HG03139 (cell line): Measurements from ENCODE around the gene RNF217.
"Not testable (repeated sequence)": the region's sequence is repeated elsewhere in the genome, so short reads cannot be mapped to it uniquely, and the experiment has no call there.

ENCODE experiments used
- ATAC-seq: cut with Tn5 transposase; IDR thresholded peaks from one replicate; pipeline ENCODE4 v1.9.1; 2021; ENCODE audit not compliant: unreplicated experiment

RNF217 gene, protein sequence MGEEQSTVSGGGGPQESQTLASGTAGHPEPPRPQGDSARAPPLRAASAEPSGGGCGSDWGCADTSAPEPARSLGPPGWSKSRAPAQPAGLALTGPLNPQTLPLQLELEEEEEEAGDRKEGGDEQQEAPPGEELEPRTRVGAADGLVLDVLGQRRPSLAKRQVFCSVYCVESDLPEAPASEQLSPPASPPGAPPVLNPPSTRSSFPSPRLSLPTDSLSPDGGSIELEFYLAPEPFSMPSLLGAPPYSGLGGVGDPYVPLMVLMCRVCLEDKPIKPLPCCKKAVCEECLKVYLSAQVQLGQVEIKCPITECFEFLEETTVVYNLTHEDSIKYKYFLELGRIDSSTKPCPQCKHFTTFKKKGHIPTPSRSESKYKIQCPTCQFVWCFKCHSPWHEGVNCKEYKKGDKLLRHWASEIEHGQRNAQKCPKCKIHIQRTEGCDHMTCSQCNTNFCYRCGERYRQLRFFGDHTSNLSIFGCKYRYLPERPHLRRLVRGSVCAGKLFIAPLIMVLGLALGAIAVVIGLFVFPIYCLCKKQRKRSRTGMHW

DNA sequence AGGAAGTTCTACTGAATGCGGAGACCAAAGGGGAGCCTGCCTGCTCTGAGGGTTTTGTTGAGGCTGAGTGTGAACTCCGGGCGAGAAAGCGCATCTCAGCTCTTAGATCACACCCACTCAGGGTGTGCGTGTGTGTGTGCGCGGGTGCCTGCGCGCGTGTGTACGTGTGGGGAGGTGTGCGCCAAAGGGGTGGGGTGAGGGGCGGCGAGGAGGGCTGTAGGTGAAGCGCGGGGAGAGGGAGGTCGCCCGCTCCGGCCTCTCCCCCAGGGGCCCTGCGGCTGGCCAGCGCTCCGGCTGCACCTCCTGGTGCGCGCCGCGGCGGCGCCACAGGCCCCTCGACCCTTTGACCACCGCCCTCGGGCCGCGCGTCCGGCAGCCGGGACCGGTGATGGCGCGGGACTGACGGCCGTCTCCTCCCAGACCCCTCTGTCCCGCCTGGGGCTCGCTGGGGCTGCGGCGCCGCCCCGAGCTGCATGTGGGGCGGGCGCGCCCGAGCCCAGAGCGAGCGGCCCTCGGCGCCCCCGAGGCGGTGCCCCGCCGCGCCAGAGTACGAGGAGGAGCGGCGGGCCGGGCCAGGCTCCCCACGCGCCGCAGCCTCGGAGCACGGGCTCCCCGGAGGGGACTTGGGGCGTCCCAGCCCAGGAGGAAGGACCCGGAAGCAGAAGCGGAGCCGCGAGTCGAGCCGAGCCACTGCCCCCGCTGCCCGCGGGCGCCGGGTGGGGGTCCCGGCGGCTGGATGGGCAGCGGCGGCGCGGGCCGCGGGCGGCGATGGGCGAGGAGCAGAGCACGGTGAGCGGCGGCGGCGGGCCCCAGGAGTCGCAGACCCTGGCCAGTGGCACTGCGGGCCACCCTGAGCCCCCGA is at the start of gene RNF217:
Gene RNF217, plus strand, starts transcription at position 661 of the 862 bp plus-strand sequence. Its CDS starts 108 bp downstream, at position 769.
- no peak for ATAC-seq

DNA sequence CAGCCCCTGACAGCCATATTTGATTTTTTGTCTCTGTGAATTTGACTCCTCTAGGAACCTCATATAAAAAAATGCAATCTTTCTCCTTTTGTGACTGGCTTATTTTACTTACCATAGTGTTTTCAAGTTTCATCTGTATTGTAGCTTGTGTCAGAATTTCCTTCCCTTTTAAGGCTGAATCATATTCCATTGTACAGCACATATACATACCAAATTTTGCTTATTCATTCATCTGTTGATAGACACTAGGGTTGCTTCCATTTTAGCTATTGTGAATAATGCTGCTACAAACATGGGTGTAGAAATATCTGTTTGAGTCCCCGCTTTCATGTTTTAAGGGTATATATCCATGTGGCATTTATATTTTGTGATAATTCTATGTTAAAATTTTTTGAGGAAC is 49.2 kb upstream of the RNF217 start:
- ATAC-seq: no peak

DNA sequence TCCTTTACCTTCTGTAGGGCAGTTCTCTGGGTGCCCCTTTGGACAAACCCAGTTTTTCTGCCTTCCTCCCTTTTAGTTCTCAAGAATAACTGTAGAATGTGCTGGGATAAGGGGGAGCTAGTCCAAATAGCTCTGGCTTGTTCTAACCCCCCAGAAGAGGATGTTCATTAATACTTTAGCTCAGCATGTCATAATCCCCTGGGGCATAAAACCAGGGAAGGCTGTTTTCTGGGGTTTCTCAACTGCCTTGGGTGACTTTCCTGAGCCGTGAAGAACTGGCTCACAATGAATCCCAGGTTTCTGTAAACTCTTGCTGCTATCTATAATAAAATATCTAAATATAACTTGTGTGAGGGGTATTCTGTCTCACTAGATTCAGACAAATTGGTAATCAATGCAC is 44.5 kb upstream of the RNF217 start:
- no peak for ATAC-seq

DNA sequence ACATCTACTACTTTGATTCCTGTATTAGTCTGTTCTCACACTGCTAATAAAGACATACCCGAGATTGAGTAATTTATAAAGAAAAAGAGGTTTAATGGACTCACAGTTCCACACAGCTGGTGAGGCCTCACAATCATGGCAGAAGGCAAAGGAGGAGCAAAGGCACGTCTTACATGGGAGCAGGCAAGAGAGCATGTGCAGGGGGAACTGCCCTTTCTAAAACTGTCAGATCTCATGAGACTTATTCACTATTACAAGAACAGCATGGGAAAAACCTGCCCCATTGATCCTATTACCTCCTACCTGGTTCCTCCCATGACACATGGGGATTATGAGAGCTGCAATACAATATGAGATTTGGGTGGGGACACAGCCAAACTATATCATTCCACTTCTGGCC is 42.5 kb upstream of the RNF217 start:
- ATAC-seq: not testable (repeated sequence)

DNA sequence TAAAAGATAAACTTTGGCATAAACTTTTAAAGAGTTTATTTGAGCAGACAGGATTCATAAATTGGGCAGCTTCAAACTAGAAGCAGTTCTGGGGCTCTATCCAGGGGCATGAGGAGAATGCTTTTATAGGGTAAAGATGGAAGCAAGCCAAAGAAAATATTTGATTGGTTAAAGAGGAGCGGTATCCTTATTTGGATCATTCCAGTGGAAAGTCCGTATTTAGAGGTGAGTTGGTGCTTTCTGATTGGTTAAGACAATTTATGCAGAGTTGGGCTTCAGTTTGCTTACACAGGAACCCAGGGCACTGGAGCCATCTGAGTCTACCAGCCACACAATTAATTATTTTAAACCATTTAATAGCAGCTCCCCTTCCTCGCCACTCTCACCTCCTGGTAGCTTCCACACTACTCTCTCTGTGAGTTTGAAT is 37.9 kb upstream of the RNF217 start:
- ATAC-seq: no peak

DNA sequence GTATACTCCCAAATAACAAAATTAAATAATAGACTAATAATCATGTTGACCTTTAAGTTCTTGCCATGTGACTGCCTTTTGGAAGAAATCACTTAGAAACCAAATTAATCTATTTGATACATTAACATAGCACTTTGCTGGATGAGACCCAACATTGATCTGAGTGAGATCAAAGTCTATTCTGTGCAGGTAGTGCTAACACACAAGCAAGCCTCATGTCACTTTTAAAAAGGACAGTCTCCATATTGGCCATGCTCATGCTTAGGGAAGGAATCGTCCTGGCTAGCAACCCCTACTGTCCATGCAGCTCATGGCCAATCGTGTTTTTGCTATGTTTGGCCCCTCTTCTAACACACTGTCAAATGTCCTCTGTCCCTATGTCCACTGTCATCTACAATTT is 35.8 kb upstream of the RNF217 start:
- ATAC-seq: no peak

DNA sequence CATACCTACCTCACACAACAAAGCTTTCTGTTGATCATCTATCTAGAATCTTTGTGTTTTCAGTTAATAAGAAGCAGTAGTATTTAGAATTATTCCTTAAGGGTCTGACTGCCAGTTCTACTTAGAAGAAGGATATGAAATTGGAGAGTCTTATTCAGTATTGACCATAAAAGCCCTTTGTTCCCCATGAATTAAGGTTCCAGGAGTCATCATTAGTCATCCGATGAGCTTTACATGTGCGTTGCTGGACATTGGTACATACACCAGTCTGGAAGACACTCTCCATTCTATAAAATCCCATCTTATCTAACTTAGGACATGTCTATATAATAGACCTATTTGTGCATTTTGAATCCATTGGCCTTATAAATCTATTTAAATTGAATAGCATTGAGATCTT is 34.4 kb upstream of the RNF217 start:
- ATAC-seq: no peak

DNA sequence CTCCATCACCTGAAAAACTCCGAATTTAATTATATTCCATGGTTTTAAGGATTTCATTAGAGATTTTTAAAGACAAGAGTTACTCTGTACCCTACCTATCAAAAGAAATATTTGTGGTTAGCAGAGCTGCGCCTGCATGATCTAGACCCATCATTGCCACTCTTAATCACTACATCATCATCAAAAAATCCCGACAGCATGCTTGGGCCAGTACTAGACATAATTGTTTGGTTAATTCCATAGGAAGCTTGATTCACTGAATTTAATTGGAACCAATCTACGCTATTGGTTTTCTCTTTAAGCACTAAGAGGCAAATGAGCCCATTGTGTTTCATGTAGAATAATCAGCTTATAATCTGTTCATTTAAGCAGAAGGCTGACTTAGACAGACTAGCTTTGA is 33.4 kb upstream of the RNF217 start:
- ATAC-seq: no peak

DNA sequence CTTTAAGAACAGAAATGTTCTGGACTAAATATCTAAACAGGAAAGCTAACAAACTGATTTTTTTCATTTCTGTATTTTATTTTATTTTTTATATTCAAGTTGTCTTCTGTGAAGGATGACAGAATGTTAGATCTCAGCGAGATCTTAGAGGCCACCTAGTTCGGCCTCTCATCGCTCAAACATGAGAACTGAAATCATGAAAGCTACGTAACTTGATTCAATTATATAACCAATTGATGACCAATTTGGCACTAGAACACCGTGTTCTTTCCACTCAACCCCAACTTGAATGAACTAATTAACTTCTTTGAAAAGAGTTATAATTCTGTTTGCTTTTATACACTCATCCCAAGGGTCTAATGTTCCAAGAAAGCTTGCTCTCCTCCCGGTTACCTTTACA is 24.6 kb upstream of the RNF217 start:
- ATAC-seq: no peak

DNA sequence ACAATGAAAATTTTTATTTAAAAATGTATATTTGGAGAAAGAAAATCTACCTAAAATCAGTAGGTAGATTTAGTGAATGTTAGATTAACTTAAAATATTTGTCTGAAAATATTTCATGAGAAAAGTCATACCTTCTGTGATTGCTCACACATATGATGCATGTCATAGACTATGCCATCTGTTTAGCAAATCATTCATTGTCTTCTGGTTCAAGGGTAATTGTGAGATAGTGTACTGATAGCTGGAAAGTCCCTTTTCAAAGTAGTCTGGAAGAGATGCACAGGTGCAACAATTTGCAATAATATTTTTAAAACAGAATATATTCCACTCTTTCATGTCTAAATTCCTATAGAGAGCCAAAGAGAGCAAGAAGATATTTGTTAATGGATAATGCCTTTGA is 21.0 kb upstream of the RNF217 start:
- no peak for ATAC-seq

DNA sequence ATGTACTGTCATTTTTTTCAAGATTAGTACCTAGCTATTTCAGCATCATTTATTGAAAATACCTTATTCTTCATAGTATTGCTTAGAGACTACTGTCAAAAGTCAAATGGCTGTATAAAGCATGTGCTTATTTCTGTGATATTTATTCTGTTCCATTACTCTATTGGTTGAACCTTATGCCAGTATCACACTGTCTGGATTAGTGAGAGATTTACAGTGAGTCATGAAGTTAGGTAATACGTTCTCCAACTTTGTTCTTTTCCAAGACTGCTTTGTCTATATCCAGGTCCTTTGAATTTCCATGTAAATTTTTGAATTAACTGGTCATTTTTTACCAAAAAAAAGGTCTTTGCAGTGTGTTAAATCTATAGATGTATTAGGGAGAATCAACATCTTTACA is 18.6 kb upstream of the RNF217 start:
- no peak for ATAC-seq

DNA sequence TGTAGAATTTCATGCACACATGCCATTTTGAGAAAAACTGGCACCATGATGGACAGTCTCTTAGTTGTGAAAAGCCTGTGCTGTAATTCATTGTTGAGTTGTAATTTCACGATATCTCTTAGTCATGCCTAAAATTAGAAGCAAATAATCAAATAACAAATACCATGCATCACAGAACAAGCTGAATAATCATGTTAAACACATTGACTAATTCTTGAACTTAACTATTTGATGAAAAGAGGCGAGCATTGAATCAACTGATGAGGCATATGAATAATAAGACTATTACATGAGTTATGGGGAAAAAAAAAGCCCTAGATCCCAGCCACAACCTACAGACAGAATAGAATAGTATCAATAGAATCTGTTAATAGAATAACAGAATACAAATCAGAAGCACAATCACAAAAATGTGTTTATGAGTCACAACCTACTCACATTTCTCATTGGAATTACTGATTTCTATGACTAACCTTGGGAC is 14.2 kb upstream of the RNF217 start:
- no peak for ATAC-seq

DNA sequence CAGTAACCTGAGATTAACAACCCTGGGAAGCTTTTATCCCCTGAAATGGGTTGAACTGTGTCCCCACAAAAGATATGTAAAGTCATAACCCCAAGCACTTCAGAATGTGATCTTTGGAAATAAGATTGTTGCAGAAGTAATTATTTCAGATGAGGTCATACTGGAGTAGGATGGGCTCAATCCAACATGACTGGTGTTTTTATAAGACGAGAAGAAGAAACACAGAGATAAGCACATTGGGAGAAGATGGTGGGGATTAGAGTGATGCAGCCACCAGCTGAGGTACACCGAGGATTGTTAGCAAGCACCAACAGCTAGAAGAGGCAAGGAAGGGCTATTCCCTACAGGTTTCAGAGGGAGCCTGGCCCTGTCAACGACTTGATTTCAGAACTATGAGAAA is 12.5 kb upstream of the RNF217 start:
- ATAC-seq: no peak

DNA sequence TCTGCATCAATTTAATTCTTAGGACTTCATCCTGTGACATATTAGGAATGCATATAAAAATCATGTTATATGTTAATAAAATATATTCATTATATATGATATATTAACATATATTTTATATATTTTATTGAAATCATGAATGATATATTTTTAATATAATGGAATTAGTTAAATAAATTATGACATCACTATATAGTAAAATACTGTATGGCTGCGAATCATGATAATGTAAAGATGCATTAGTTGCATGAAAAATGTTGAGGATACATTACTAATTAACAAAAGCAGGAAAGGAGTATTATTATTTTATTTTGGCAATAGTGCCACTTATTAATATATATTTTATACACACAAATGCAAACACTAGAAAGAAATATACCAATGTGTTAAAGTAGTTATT is 8.4 kb upstream of the RNF217 start:
- ATAC-seq: no peak

DNA sequence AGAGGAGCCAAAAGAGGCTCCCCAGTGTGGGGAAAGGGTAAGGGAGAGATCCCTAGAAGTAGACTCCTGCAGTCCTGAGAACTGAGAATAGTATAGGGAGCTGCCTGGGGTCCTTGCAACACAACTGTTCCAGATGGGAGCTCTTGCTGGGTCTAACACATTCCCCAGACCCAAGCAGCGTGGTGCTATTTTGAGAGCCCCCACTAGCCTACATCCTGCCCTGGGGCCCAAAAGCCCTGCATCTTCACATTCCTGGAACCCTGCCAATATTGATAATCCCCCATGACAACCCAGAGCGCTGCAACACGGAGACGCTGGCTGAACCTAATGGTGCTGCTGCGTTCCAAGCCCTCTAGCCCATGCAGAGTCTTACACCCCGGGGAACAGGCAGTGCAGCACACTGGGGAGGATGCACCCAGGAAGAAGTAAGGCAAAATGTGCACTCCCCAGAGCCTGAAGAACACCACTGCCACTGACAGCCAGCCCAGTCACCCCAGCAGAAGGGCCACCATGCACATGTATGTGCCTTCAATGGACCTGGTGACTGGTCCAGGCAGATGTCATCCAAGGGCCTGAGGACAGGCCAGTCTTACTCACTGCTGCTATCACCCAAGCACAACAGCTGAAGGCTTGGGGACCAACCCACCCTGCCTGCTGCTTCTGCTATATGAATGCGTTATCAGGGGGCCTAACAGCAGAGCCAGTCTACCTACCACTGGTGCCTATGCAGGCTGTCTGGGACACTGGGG is 7.0 kb upstream of the RNF217 start:
- no peak for ATAC-seq

DNA sequence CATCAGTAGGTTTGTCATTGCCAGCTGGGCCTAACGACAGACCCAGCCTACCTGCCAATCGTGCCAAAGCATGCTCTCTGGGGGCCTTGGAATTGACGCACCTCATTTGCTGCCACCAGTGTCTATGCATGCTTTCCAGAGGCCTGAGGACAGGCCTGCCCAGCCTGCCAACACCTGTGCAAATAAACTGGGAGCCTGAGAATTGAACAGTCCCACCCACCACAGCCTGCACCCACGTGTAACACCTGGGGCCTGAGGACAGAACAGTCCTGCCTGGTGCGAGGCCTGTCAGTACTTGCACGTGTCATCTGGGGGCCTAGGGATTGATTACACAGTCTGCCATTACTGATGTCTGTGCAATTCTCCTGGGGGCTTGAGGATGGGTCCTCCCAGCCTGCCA is 6.2 kb upstream of the RNF217 start:
- no peak for ATAC-seq

DNA sequence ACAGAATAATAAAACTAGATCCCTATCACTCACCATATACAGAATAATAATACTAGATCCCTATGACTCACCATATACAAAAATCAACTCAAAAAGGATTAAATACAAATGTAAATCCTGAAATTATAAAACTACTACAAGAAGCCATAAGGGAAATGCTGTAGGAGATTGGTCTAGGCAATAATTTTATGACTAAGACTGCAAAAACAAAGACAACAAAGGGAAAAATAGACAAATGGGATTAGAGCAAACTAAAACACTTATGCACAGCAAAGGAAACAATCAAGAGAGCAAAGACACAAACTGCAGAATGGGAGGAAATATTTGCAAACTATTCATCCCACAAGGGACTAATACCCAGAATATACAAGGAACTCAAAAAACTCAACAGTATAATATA is 4.1 kb upstream of the RNF217 start:
- ATAC-seq: no peak

DNA sequence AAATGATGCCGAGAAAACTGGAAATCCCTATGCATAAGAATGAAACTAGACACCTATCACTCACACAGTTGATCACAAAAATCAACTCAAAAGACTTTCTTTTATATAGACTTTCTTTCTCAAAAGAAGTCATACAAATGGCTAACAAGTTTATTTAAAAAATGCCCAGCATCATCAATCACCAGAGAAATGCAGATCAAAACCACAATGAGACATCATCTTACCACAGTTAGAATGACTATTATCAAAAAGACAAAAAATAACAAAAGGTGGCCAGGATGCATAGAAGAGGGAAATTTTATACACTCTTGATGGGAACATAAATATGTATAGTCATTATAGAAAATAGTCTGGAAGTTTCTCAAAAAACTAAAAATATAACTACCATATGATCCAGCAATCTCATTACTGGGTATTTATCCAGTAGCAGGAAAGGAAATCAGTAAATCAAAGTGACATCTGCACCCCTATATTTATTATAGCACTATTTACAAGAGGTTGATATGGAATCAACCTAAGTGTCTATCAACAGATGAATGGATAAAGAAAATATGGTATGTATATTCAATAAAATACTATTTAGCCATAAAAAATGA is 3.4 kb upstream of the RNF217 start:
- no peak for ATAC-seq

DNA sequence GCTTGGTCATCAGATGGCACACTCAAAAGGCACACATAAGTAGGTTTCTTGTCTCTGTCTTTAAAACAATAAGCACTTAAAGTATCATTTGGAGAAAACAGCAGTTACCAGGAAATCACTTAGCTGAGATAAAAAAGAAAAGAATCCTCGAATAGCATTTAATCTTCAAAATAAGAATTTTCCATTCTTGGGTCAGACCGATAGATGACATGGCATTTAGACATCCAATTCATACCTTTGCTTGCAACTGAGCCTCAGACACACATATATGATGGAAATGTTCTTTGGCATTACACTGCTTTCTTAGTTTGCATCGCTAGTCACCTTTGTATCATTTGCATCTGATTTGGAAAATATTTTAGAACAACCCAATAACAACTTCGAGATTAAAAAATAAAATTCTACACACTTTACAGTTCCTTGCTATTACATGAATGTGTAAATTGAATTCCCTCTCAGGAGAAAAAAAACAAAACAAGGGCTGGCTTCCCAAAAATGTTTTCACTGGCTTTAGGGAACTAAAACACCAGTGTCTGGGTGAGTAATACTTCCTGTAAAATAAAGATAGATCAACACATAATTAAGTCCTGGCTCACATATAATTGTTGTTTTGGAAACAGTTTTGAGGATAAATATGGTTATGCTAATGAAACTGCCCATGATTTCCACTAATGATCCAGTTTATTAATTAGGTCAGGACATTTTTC is 1.3 kb upstream of the RNF217 start:
- no peak for ATAC-seq

DNA sequence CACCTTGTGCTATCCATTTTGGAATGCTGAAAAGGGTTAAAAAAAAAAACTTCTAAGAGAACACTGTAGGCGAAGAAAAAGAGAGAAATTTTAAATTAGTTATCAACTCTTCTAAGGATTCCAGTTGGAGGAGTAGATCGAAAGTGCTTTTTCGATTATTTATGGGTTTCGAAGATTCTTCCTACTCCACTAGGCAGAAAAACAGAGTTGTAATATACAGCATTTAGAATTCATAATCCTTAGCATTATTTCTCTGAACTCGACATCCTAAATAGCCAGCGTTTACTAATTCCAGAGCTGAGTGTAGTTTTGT is 817 bp upstream of the RNF217 start:
- ATAC-seq: no peak
